GM19438 (cell line): ENCODE results near the gene ITPK1.

Experiments used
- ATAC-seq: cut with Tn5 transposase; IDR thresholded peaks from one replicate; pipeline ENCODE4 v1.9.1; 2021; ENCODE audit warnings: low read depth; ENCODE audit not compliant: unreplicated experiment

The ITPK1 gene

GRCh38 chr14:93085911-93086310, 29.8 kb downstream of the ITPK1 start:
- no peak for ATAC-seq

GRCh38 chr14:93084866-93085857, 30.6 kb downstream of the ITPK1 start:
- ATAC-seq, result no peak

DNA sequence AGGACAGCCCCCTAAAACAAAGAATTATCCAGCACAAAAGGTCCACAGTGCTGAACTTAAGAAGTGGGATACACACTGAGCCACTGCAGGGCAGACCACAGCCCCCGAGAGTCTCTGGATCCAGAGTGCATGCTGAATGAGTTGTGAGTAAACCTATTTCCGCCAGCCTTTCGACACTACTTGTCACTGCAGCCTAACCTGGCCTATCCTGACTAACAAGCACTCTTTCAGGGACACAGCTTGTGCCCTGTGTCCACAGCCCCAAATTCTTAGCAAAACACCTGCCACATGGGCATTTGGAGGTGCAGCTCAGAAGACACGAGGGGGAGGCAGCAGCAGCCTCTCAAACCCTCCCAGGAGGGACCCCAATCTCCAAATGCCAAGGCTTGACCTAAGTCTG, 31.3 kb downstream of the ITPK1 start:
- no peak for ATAC-seq

DNA sequence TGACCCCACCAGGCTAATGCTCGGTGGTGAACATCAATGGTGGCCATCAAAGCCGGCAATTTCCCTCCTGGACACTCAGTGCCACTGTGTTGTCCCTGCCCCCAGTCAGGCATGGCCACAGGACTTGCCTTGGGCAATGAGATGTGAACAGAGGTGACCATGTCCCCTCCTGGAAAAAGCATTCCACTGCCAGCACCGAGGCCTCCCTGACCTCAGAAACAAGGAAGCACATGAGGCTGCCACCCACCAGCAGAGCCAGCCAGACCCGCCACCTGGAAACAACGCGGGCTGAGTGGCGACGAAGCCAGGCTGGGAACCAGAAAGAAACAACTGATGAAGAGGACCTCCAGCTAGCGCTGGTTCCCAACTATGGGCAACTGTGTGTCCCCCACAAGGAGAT, 31.8 kb downstream of the ITPK1 start:
- no peak for ATAC-seq

- ATAC-seq, result no peak
These were observed 33.1 kb downstream of the ITPK1 start for GRCh38 chr14:93082576-93083001.

DNA sequence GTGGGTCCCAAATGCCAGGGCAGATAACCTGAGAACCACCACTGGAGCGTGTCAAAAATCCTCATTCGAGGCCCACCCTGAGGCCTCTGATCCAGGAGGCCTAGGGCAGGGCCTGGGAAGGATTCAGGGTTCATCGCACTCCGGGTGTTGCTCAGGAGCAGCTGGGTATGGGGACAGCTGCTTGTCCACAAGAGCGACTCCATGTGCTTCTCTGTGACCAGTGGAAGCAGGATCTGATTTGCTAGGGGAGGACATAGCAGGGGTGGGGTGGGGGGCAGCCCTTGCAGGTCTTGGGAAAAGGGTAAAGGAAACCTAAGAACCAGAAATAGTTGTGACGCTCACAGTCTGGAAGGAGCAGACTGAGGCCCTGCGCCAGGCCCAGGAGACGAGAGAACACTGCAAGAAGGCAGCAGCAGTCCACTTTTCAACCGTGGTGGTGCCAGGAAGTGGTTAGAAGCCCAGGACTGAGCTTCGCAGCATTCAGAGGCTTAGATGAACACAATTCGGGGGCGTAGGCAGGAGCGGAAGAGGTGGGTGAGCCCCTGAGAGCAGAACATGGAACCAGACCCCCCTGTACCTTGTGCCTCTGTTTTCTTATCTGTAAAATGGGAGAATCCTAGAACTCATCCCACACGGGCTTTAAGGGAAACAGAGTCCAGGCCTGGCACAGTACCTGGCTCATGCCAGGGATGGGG, 33.7 kb downstream of the ITPK1 start:
- ATAC-seq, result no peak

GRCh38 chr14:93079865-93080403, 35.8 kb downstream of the ITPK1 start:
- no peak for ATAC-seq

DNA sequence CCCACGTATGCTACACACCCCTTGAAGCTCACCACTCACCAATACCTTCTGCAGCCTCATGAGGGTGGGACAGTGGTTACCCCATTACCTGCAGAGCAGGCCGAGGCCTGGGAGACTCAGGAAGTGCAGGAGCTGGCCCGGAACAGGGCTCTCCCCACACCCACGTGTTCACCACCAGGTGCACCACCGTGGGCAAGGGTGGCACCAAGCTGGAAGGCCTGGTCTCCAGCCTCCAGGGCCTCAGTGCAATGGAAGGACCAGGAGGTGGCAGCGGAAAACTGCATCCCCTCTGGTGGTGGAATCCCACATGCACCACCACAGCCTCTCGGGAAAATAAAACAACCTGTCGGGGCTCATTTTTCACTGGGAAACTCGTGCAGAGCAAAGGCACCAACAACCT, 36.4 kb downstream of the ITPK1 start:
- no peak for ATAC-seq

GRCh38 chr14:93078870-93079269, 36.9 kb downstream of the ITPK1 start:
- ATAC-seq, result no peak

GRCh38 chr14:93076755-93077154, 39.0 kb downstream of the ITPK1 start:
- no peak for ATAC-seq

DNA sequence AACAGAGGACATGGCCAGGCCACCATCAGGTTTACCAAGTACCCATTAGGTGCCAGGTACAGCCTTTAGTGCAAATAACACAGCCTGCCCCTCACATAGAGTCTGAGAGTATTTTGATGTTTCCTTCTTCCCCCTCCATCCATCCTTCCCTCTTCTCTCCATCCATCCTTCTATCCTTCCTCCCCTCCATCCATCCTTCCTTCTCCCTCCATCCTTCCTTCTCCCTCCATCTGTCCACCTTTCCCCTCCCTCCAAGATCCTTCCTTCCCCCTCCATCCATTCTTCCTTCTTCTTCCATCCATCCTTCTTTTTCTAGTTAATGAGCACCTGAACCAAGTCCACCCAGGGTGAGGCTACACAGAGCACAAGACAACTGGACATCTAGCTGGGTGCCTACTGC, 39.8 kb downstream of the ITPK1 start:
- ATAC-seq, result no peak

DNA sequence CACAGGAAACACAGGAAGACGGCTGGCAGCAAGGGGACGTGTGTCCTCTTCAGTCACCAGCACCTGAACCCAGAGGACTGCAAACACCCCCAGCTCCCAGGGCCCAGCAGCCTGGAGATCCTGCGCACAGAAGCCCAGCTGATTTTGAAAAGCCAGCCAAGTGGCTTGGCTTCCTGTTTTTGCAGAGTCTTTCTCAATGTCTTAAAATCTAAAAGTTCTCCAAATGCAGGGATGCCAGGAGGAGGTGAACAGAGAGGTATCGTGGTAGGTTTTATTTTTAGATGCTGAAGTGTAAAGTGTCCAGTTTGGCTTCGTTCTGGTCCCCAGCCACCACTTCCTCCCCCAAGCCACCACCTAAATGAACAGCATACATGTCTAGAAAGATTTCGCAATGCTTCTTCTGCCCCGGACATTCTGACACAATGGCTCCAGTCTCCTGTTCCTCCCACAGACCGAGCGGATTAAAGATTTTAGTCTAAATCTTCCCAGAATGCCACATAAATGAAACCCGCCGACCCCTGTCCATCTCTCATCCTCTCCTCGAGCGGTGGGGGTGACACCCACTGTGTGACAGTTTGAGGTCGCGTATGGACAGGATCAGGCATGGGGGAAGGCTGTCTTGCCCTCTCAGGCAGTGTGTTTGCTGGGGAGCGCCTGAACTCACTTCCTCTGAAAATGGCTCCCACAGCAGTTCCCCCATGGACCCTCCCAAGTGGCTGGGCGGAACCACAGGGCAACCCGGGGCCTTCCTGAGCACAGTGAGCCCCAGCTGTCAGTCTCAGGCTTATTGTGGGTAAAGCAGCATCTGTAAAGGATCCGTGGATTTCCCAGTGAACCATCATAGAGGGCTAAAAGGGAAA, 41.6 kb downstream of the ITPK1 start:
- ATAC-seq, result peak; percentile 59

- no peak for ATAC-seq
These were observed 42.4 kb downstream of the ITPK1 start for GRCh38 chr14:93073358-93073707.

DNA sequence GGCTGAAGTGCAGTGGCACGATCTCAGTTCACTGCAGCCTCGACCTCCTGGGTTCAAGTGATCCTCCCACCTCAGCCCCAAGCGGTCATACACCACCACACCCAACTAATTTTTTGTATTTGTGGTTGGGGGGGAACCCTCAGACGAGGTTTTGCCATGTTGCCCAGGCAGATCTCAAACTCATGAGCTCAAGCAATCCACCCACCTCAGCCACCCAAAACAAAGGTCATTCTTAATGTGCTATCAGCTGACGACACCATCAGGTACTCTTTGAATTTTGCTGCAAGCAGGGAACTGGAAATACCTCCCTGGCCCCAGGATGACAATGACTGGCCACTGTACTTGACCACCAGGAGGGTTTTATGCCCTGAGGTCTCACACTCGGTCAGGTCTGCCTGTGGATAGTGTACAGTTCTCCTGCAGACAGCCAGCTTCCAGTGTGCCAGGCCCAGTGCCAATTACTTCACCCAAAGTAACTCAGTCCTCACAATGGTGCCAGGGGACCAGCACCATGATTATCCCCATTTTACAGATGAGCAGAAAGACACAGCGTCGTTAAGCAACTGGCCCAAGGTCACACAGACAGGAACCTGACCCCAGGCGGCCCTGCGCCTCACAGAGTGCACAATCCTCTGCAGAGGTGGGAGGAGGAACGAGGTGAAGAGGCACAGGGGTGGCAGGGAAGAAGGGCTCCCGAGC, 42.9 kb downstream of the ITPK1 start:
- no peak for ATAC-seq

GRCh38 chr14:93068711-93069110, 47.0 kb downstream of the ITPK1 start:
- ATAC-seq, result no peak

DNA sequence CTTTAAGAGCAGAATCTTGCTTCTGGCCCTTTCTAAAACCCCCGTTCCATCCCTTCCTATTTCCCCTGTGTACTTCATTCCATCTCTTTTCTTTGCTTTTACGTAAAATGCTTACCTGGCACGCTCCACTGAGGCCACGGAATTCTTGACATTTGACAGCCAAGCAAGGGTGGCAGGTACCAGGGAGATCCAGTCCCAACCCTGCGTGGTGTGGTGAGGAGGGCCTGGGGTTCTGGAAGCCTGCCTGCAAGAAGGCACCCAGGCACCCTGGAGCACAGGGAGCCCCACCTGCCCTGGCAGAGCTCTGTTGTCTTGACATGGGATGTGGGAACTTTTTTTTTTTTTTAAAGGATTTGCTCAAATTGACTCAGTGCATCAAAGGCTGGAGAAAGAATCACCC, 48.6 kb downstream of the ITPK1 start:
- ATAC-seq, result no peak

DNA sequence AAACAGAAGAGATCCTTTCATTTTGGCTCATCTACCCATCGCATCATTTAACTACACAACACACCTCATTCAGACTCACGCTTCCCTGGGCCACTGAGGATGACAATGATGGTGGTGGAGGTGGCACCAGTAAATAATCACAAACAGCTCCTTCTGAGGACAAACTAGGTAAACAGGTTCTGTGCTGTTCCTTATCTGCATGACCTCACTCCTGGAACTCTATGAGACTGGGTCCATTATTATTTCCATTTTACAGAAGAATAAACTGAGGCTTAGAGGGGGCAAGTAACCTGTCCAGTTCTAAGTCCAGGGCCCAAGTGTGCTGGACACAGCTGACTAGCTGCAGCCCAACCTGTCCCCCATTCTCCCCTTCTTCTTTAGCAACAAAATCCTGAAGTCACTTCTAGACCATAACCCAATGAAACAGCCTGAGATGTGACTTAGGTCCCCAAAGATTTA, 50.4 kb downstream of the ITPK1 start:
- ATAC-seq, result no peak

DNA sequence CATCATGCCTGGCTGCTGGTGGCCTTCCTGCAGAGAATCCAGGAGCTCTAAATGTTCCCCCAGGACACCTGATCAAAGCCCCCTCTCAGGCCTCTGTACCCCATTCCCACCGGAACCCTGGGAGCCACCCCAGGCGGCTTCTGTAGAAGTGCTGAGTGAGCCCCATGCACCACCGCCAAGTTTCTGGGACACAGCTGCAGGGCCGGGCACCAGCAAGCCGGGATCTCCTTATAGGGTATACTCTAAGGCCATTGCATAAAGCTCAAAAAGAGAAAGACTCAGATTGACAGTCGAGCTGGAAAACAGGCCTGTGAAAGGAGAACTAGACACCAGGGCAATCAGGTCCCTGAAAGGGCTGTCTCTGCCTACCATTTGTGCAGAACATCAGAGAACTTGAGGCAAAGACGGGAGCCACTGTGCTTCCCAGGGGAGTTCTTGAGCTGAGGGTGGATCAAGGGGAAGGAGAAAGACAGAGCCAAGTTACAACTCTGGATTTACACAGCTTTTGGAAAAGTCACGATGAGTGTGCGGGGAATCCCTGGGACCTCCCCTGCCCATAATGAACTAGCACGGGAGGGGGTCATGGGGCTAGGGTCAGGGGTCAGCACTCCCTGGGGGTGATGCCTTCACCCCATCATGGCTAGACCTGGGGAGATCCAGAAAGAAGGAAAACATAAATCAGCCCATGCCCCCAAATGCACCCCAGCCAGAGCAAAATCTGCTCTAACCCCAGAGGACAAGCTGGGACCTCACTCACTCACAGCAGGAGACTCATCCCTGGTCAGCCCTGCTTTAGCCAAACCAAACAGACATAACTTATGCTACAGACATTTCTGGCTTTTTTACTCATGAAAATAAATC, 51.1 kb downstream of the ITPK1 start:
- ATAC-seq, result no peak

- ATAC-seq, result no peak
These were observed 52.3 kb downstream of the ITPK1 start for GRCh38 chr14:93063393-93063792.
